Gastrocnemius medialis (tissue), 4 donors: ENCODE data around the gene TESK1. TPM values are rescaled to one million over a fixed set of nuclear protein-coding genes. Genes with fewer than 3 reads are reported as not detected.
A peak's percentile ranks its signal among the peaks of the same experiment; 100 is the strongest.

Experiments
- ATAC-seq, 2 donors: fragments of 150-250 bp; one replicate each; pipeline ENCODE4 v1.9.1; 2016
- DNase-seq, 2 donors: peaks; one replicate each; pipeline ENCODE4 v3.0.0-alpha.2; 2019
- H3K27ac ChIP-seq, 4 donors: fragments of 200-600 bp; sonication (generic); 1 replicate in 1 of 4; 2 replicates in 3 of 4; pipeline ENCODE4 v1.5.1; 2016 to 2018; ENCODE audit warnings: mild to moderate bottlenecking in 2 of 4, moderate library complexity in 1 of 4
- H3K27me3 ChIP-seq, 3 donors: fragments of 200-600 bp; sonication (generic) in 2 of 3; 1 replicate in 1 of 3; 2 replicates in 2 of 3; pipeline versions ENCODE4 v1.5.1 to v1.6.0; 2016 to 2019; ENCODE audit warnings: mild to moderate bottlenecking in 1 of 3, moderate library complexity in 1 of 3
- H3K36me3 ChIP-seq, 2 donors: fragments of 200-600 bp; sonication (generic) in 1 of 2; one replicate each; pipeline ENCODE4 v1.5.1; 2017 to 2018
- H3K4me1 ChIP-seq, 2 donors: fragments of 200-600 bp; sonication (generic) in 1 of 2; one replicate each; pipeline ENCODE4 v1.5.1; 2016 to 2017; ENCODE audit warnings: mild to moderate bottlenecking in 2 of 2
- H3K4me3 ChIP-seq, 4 donors: fragments of 200-600 bp; sonication (generic) in 3 of 4; 1 replicate in 1 of 4; 2 replicates in 3 of 4; pipeline ENCODE4 v1.5.1; 2016 to 2019; ENCODE audit warnings: mild to moderate bottlenecking in 2 of 4
- H3K9me3 ChIP-seq, 3 donors: fragments of 200-600 bp; sonication (generic) in 2 of 3; 1 replicate in 1 of 3; 2 replicates in 2 of 3; pipeline ENCODE4 v1.5.1; 2016 to 2019
- CTCF ChIP-seq, 5 experiments: fragments of 450-650 bp in 3 of 5; fragments of 200-600 bp in 2 of 5; sonication (generic) in 2 of 5; IDR thresholded peaks in 4 of 5; conservative IDR thresholded peaks in 1 of 5; 1 replicate in 4 of 5; 2 replicates in 1 of 5; pipeline ENCODE4 v1.5.1; 2016 to 2019; ENCODE audit warnings: antibody characterized with exemption in 5 of 5, mild to moderate bottlenecking in 3 of 5, moderate library complexity in 3 of 5
- POLR2A ChIP-seq, 2 donors: fragments of 450-650 bp; IDR thresholded peaks; one replicate each; pipeline ENCODE4 v1.6.1; 2017; ENCODE audit warnings: antibody characterized with exemption in 2 of 2, mild to moderate bottlenecking in 2 of 2, moderate library complexity in 2 of 2
- in situ Hi-C, 4 donors: fragments of 200-750 bp; cut with MboI; loops; one replicate each; pipeline versions ENCODE4 v1.15.0 to v1.8.0; 2017; ENCODE audit warnings: low sequenced_read_pairs in 4 of 4
- intact Hi-C: fragments of 100-400 bp; cut with DNase I; formaldehyde crosslinking; loops from one replicate; pipeline ENCODE4 v1.15.1; 2023; ENCODE audit warnings: low total_unique reads
- total RNA-seq, 4 donors: library from RNA; depleted of rRNA; stranded (reverse); fragments of >200 nt; gene quantifications; one replicate each; pipeline versions ENCODE4 v1.1.0 to v1.2.3, GENCODE V29; 2016

The TESK1 gene
- total RNA-seq, 4 donors from 2014 or later: 48.1 to 108 (median 65.4) TPM

- no peaks in the 10 kb centered on the region for H3K27me3 ChIP-seq
- peak overlapping the region; percentile 51 to 75 (median 62) for H3K4me3 ChIP-seq
- H3K27ac ChIP-seq: peak overlapping the region; percentile 93 to 99 (median 99)
- DNase-seq (peak; percentile 79 to 88), ATAC-seq (peak; percentile 62 to 63)
- TF ChIP-seq CTCF (IDR thresholded peaks at IDR 0.05 in 4 of 5, conservative IDR thresholded peaks at IDR 0.05 in 1 of 5) (no peak), POLR2A (IDR thresholded peaks at IDR 0.05) (no peak)
- H3K4me1 ChIP-seq: peaks cover 33 to 45% of the 10 kb centered on the region in 2 donors
- H3K9me3 ChIP-seq: no peaks in the 10 kb centered on the region
- in situ Hi-C loops: no loop called here
- H3K36me3 ChIP-seq: peaks cover 0 to 9% of the 10 kb centered on the region in 2 donors
- intact Hi-C loops: loop anchor here (5.0 kb wide), 2 partner anchors 209 to 531 kb away; partner anchors contain the start of genes SPAG8 and VCP
These were observed 1.5 kb upstream of the TESK1 start for GRCh38 chr9:35603506-35603985.

- Histone ChIP-seq H3K36me3 (peaks cover 0 to 9% of the 10 kb centered on the region in 2 donors), H3K27me3 (no peaks in the 10 kb centered on the region), H3K4me3 (peak overlapping the region; percentile 64 to 80 (median 74)), H3K4me1 (peaks cover 33 to 41% of the 10 kb centered on the region in 2 donors), H3K9me3 (no peaks in the 10 kb centered on the region), H3K27ac (peak overlapping the region; percentile 93 to 99 (median 99))
- DNase-seq (peak; percentile 100), ATAC-seq (peak; percentile 82 to 83)
- in situ Hi-C loops: no loop called here
- TF ChIP-seq POLR2A (IDR thresholded peaks at IDR 0.05) (peak; percentile 85 to 91), CTCF (IDR thresholded peaks at IDR 0.05 in 4 of 5, conservative IDR thresholded peaks at IDR 0.05 in 1 of 5) (peak; percentile 96 to 100 (median 98))
- intact Hi-C loops: loop anchor here (1.0 to 5.0 kb wide), 8 partner anchors 39 to 532 kb away; partner anchors contain the start of genes CREB3, SPAG8, TLN1 and VCP
These were observed 980 bp upstream of the TESK1 start for GRCh38 chr9:35603986-35604577.

- Histone ChIP-seq H3K36me3 (peaks cover 0 to 9% of the 10 kb centered on the region in 2 donors), H3K9me3 (no peaks in the 10 kb centered on the region), H3K4me1 (peaks cover 36 to 37% of the 10 kb centered on the region in 2 donors), H3K4me3 (peak overlapping the region; percentile 70 to 84 (median 76)), H3K27me3 (no peaks in the 10 kb centered on the region), H3K27ac (peak overlapping the region; percentile 93 to 99 (median 99))
- TF ChIP-seq CTCF (IDR thresholded peaks at IDR 0.05 in 4 of 5, conservative IDR thresholded peaks at IDR 0.05 in 1 of 5): no peak
- peak in 1 of 2 donors; percentile 13 for TF ChIP-seq POLR2A (IDR thresholded peaks at IDR 0.05)
- intact Hi-C loops: loop anchor here (2.0 kb wide), 3 partner anchors 51 to 489 kb away; partner anchors contain the start of genes CREB3 and TLN1
- in situ Hi-C loops: no loop called here
- peak; percentile 3 to 4 for ATAC-seq
- peak in 1 of 2 donors; percentile 33 for DNase-seq
These were observed 482 bp downstream of the TESK1 start for GRCh38 chr9:35605351-35606137.

- peaks cover 0 to 9% of the 10 kb centered on the region in 2 donors for H3K36me3 ChIP-seq
- H3K4me1 ChIP-seq: peaks cover 32 to 36% of the 10 kb centered on the region in 2 donors
- no peak for TF ChIP-seq POLR2A (IDR thresholded peaks at IDR 0.05)
- TF ChIP-seq CTCF (IDR thresholded peaks at IDR 0.05 in 4 of 5, conservative IDR thresholded peaks at IDR 0.05 in 1 of 5): no peak
- peak overlapping the region; percentile 93 to 99 (median 99) for H3K27ac ChIP-seq
- intact Hi-C loops (no loop called here), in situ Hi-C loops (no loop called here)
- H3K27me3 ChIP-seq: no peaks in the 10 kb centered on the region
- DNase-seq: no peak
- ATAC-seq: no peak
- H3K9me3 ChIP-seq: no peaks in the 10 kb centered on the region
- H3K4me3 ChIP-seq: peak overlapping the region; percentile 70 to 84 (median 76)
These were observed 1.1 kb downstream of the TESK1 start for GRCh38 chr9:35606138-35606504.
